Middle frontal gyrus (tissue), 1 donor: ENCODE measurements around the gene GRHPR.
"Not testable (repeated sequence)": the region's sequence is repeated elsewhere in the genome, so short reads cannot be mapped to it uniquely, and the experiment has no call there.

Experiments used
- DNase-seq: peaks from one replicate; pipeline ENCODE4 v3.0.0-alpha.2; 2015; ENCODE audit warnings: low spot score; ENCODE audit errors: extremely low spot score

Gene GRHPR

GRCh38 chr9:37444890-37445289, 22.4 kb downstream of the GRHPR start:
- DNase-seq, result no peak

GRCh38 chr9:37445832-37446231, 23.3 kb downstream of the GRHPR start:
- no peak for DNase-seq

GRCh38 chr9:37446401-37446800, 23.9 kb downstream of the GRHPR start:
- DNase-seq, result no peak

GRCh38 chr9:37447111-37447510, 24.6 kb downstream of the GRHPR start:
- DNase-seq, result no peak

- DNase-seq, result no peak
Observed at GRCh38 chr9:37449862-37450632, 27.6 kb downstream of the GRHPR start.

GRCh38 chr9:37451628-37452027, 29.1 kb downstream of the GRHPR start:
- no peak for DNase-seq

- no peak for DNase-seq
Observed at GRCh38 chr9:37452611-37453010, 30.1 kb downstream of the GRHPR start.

GRCh38 chr9:37453827-37454226, 31.3 kb downstream of the GRHPR start:
- no peak for DNase-seq

GRCh38 chr9:37454238-37454637, 31.7 kb downstream of the GRHPR start:
- DNase-seq, result no peak

- no peak for DNase-seq
Observed at GRCh38 chr9:37455884-37456647, 33.6 kb downstream of the GRHPR start.

- DNase-seq, result no peak
Observed at GRCh38 chr9:37456817-37457216, 34.3 kb downstream of the GRHPR start.

GRCh38 chr9:37464006-37464405, 41.5 kb downstream of the GRHPR start:
- DNase-seq, result no peak

- no peak for DNase-seq
Observed at GRCh38 chr9:37464426-37465248, 42.1 kb downstream of the GRHPR start.

- peak; percentile 98 for DNase-seq
Observed at GRCh38 chr9:37465249-37466036, 42.9 kb downstream of the GRHPR start, which contains the start of gene ZBTB5. Gene ZBTB5 (minus strand): TSS chr9:37465450. CDS start chr9:37442551, 22,899 bp downstream.

GRCh38 chr9:37466037-37466709, 43.7 kb downstream of the GRHPR start:
- no peak for DNase-seq

- not testable (repeated sequence) for DNase-seq
Observed at GRCh38 chr9:37467530-37467929, 45.0 kb downstream of the GRHPR start.

- DNase-seq, result no peak
Observed at GRCh38 chr9:37468620-37469019, 46.1 kb downstream of the GRHPR start.

- DNase-seq, result peak; percentile 33
Observed at GRCh38 chr9:37471942-37472684, 49.6 kb downstream of the GRHPR start.

GRCh38 chr9:37473982-37474381, 51.5 kb downstream of the GRHPR start:
- DNase-seq, result not testable (repeated sequence)

GRCh38 chr9:37474438-37474837, 51.9 kb downstream of the GRHPR start:
- no peak for DNase-seq
